GM12878 (cell line): Measurements from ENCODE around the gene PLPP2. TPM values are rescaled to one million over a fixed set of nuclear protein-coding genes. Genes with fewer than 3 reads are reported as not detected.

Experiments used
- ATAC-seq: fragments of 200-7000 bp; cut with Tn5 transposase; 3 replicates; pipeline ENCODE4 v1.9.1; 2020; ENCODE audit warnings: mild to moderate bottlenecking, moderate library complexity
- BruUV-seq: library from RNA; stranded (reverse); fragments of 400-500 nt; replicated peaks from 2 replicates; lab custom pipeline; 2021; lab: Mats Ljungman, UMichigan
- CTCF ChIA-PET: fragments of 300-600 bp; sonication (Branson Sonifier 250); formaldehyde crosslinking; extraction: SDS; loops from one replicate; lab custom pipeline; 2021; ENCODE audit warnings: inconsistent platforms; lab: Yijun Ruan, JAX
- POLR2A ChIA-PET: fragments of 350-600 bp; formaldehyde crosslinking; extraction: SDS; loops from one replicate; lab custom pipeline; 2021; ENCODE audit warnings: inconsistent platforms; lab: Charles Lee
- RAD21 ChIA-PET: fragments of 300-600 bp; sonication (Branson Sonifier 250); formaldehyde crosslinking; loops from one replicate; lab custom pipeline; 2023; ENCODE audit warnings: antibody characterized with exemption; ENCODE audit not compliant: unreplicated experiment; lab: Charles Lee
- SMC1A ChIA-PET: fragments of 300-600 bp; sonication (Branson Sonifier 250); formaldehyde crosslinking; loops from one replicate; lab custom pipeline; 2023; ENCODE audit not compliant: unreplicated experiment, uncharacterized antibody; lab: Charles Lee
- DNase-seq: peaks from one replicate; pipeline ENCODE4 v3.0.0-alpha.2; 2011; ENCODE audit warnings: low read depth, low spot score
- FAIRE-seq: peaks from 3 replicates; lab custom pipeline; 2011; peaks lifted over from hg19 to GRCh38; lab: Jason Lieb, UNC
- H2AFZ ChIP-seq: 2 replicates; pipeline ENCODE4 v1.6.0; 2011; ENCODE audit warnings: low read depth, low read length, control low read depth; ENCODE audit not compliant: control insufficient read depth
- H3K27ac ChIP-seq: 2 replicates; pipeline ENCODE4 v1.5.1; 2011; ENCODE audit warnings: control low read depth; ENCODE audit not compliant: control insufficient read depth, insufficient read depth
- H3K27me3 ChIP-seq, 2 experiments: replicated peaks in 1 of 2; 2 replicates each; pipeline versions ENCODE4 v1.6.0 to v1.6.1; 2011; ENCODE audit warnings: low read length in 1 of 2; ENCODE audit not compliant: control insufficient read depth in 2 of 2, insufficient read depth in 2 of 2
- H3K36me3 ChIP-seq, 2 experiments: 2 replicates each; pipeline ENCODE4 v1.5.1; 2011; ENCODE audit warnings: low read length in 1 of 2; ENCODE audit not compliant: control insufficient read depth in 2 of 2, insufficient read depth in 2 of 2
- H3K4me1 ChIP-seq: 2 replicates; pipeline ENCODE4 v1.6.1; 2011; ENCODE audit warnings: mild to moderate bottlenecking, low read length, moderate library complexity, mixed read lengths; ENCODE audit not compliant: control insufficient read depth, insufficient read depth
- H3K4me2 ChIP-seq: 2 replicates; pipeline ENCODE4 v1.6.0; 2011; ENCODE audit warnings: control low read depth; ENCODE audit not compliant: control insufficient read depth, insufficient read depth
- H3K4me3 ChIP-seq: fragments of 200-600 bp; sonication (generic); 2 replicates; pipeline ENCODE4 v1.5.1; 2016
- H3K79me2 ChIP-seq: 2 replicates; pipeline ENCODE4 v1.6.0; 2011; ENCODE audit warnings: low read length; ENCODE audit not compliant: control insufficient read depth, insufficient read depth
- H3K9ac ChIP-seq: 2 replicates; pipeline ENCODE4 v1.8.0; 2011; ENCODE audit warnings: low read length, control low read depth, mixed read lengths; ENCODE audit not compliant: control insufficient read depth, insufficient read depth
- H3K9me3 ChIP-seq: replicated peaks from 3 replicates; pipeline ENCODE4 v1.5.1; 2011; ENCODE audit warnings: mild to moderate bottlenecking, low read length; ENCODE audit not compliant: control insufficient read depth, insufficient read depth
- H4K20me1 ChIP-seq: 2 replicates; pipeline ENCODE4 v1.6.0; 2011; ENCODE audit not compliant: control insufficient read depth, insufficient read depth
- CUX1 ChIP-seq: IDR thresholded peaks from 2 replicates; pipeline ENCODE4 v1.6.1; 2012; ENCODE audit warnings: improper control_type of control experiment, low read depth, low read length; ENCODE audit not compliant: insufficient replicate concordance
- MEF2A ChIP-seq: IDR thresholded peaks from 2 replicates; pipeline ENCODE4 v1.6.1; 2011; ENCODE audit warnings: low read depth, mild to moderate bottlenecking, low read length, moderate library complexity; ENCODE audit not compliant: insufficient read depth
- MYC ChIP-seq: IDR thresholded peaks from 2 replicates; pipeline ENCODE4 v1.6.1; 2011; ENCODE audit warnings: mild to moderate bottlenecking, low read length, moderate library complexity, inconsistent platforms; ENCODE audit not compliant: insufficient read depth, insufficient replicate concordance, insufficient read length, severe bottlenecking
- NFXL1 ChIP-seq: fragments of 450-650 bp; IDR thresholded peaks from 2 replicates; pipeline ENCODE4 v1.6.1; 2017; ENCODE audit warnings: antibody characterized with exemption, mild to moderate bottlenecking, borderline replicate concordance
- POLR2AphosphoS5 ChIP-seq: IDR thresholded peaks from 2 replicates; pipeline ENCODE4 v1.6.1; 2011; ENCODE audit warnings: mild to moderate bottlenecking, low read length, inconsistent platforms
- RCOR1 ChIP-seq: conservative IDR thresholded peaks from 2 replicates; pipeline ENCODE4 v1.6.1; 2012; ENCODE audit warnings: low read depth, low read length, improper control_type of control experiment
- RUNX3 ChIP-seq: IDR thresholded peaks from 2 replicates; pipeline ENCODE4 v1.6.1; 2012; ENCODE audit warnings: low read length, inconsistent platforms
- TARDBP ChIP-seq: IDR thresholded peaks from 2 replicates; pipeline ENCODE4 v1.6.1; 2016; ENCODE audit warnings: borderline replicate concordance
- TCF12 ChIP-seq: IDR thresholded peaks from 2 replicates; pipeline ENCODE4 v1.6.1; 2011; ENCODE audit warnings: low read depth, mild to moderate bottlenecking, low read length
- ZBTB11 ChIP-seq: fragments of 450-650 bp; formaldehyde crosslinking; IDR thresholded peaks from 2 replicates; pipeline ENCODE4 v1.5.0; 2022; ENCODE audit warnings: mild to moderate bottlenecking, missing genetic modification characterization
- ZNF384 ChIP-seq: IDR thresholded peaks from 2 replicates; pipeline ENCODE4 v1.6.1; 2012; ENCODE audit warnings: low read depth, mild to moderate bottlenecking, low read length, improper control_type of control experiment, borderline replicate concordance
- WGBS: methylation state at CpG from one replicate; pipeline ENCODE4 v1.1.6; 2016; ENCODE audit warnings: low lambda C conversion rate; ENCODE audit not compliant: insufficient replicate concordance, insufficient coverage; ENCODE audit errors: missing lambda C conversion rate; 5-methylcytosine and 5-hydroxymethylcytosine counted together
- in situ Hi-C: fragments of 300-500 bp; cut with MboI; formaldehyde crosslinking; loops from 9 replicates; pipeline ENCODE4 v1.14.3; 2018; ENCODE audit warnings: mixed read lengths
- intact Hi-C: fragments of 100-400 bp; cut with micrococcal nuclease; formaldehyde crosslinking; loops from one replicate; pipeline ENCODE4 v1.14.2; 2022; ENCODE audit not compliant: unreplicated experiment
- polyA plus RNA-seq, 11 experiments: library from polyadenylated mRNA; depleted of rRNA in 4 of 11; unstranded in 6 of 11; stranded (reverse) in 5 of 11; fragments of >200 nt; fragmentation: Nextera tagmentation in 4 of 11; fragmentation: Illumina TruSeq in 1 of 11; extraction: Ambion mirVana in 4 of 11; extraction: Trizol in 1 of 11; gene quantifications; 1 replicate in 1 of 11; 2 replicates in 10 of 11; pipeline versions ENCODE4 v1.2.1 to v1.2.3, GENCODE V29; 2011 to 2016; ENCODE audit warnings: inconsistent platforms in 2 of 11, missing spikeins in 2 of 11, low read depth in 1 of 11
- total RNA-seq, 4 experiments: library from RNA; depleted of rRNA in 3 of 4; stranded (reverse); fragments of >200 nt in 3 of 4; fragmentation: Illumina TruSeq in 1 of 4; extraction: Trizol in 1 of 4; gene quantifications; 2 replicates each; pipeline versions ENCODE4 v1.2.1 to v1.2.3, GENCODE V29; 2013 to 2021
- TF ChIP-seq, protein P1 (sequence below), 3 experiments: IDR thresholded peaks in 2 of 3; conservative IDR thresholded peaks in 1 of 3; 2 replicates each; pipeline ENCODE4 v1.5.1; 2011; ENCODE audit warnings: low read depth in 3 of 3, low read length in 3 of 3, mild to moderate bottlenecking in 3 of 3, control low read depth in 2 of 3, moderate library complexity in 2 of 3, inconsistent platforms in 1 of 3, mixed read lengths in 1 of 3; ENCODE audit not compliant: control insufficient read depth in 2 of 3, insufficient read depth in 1 of 3; ENCODE audit errors: extremely low read depth in 1 of 3

PLPP2 gene
- total and polyA plus RNA-seq, 10 of the 15 experiments (the other 5 are each of a cell fraction or from before 2014, with no cell fraction given) = 0.04 to 0.62 (median 0.14) TPM; not detected in 7

- TF ChIP-seq, protein P1, sequence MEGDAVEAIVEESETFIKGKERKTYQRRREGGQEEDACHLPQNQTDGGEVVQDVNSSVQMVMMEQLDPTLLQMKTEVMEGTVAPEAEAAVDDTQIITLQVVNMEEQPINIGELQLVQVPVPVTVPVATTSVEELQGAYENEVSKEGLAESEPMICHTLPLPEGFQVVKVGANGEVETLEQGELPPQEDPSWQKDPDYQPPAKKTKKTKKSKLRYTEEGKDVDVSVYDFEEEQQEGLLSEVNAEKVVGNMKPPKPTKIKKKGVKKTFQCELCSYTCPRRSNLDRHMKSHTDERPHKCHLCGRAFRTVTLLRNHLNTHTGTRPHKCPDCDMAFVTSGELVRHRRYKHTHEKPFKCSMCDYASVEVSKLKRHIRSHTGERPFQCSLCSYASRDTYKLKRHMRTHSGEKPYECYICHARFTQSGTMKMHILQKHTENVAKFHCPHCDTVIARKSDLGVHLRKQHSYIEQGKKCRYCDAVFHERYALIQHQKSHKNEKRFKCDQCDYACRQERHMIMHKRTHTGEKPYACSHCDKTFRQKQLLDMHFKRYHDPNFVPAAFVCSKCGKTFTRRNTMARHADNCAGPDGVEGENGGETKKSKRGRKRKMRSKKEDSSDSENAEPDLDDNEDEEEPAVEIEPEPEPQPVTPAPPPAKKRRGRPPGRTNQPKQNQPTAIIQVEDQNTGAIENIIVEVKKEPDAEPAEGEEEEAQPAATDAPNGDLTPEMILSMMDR (IDR thresholded peaks at IDR 0.05 in 2 of 3, conservative IDR thresholded peaks at IDR 0.05 in 1 of 3; ENCODE audit: control insufficient read depth in 2 of 3, extremely low read depth in 1 of 3, insufficient read depth in 1 of 3, low read depth in 3 of 3, low read length in 3 of 3) = no peak
- TF ChIP-seq ZNF384 = no peak
Observed at GRCh38 chr19:269241-269640, 22.0 kb downstream of the PLPP2 start (continued).

DNA sequence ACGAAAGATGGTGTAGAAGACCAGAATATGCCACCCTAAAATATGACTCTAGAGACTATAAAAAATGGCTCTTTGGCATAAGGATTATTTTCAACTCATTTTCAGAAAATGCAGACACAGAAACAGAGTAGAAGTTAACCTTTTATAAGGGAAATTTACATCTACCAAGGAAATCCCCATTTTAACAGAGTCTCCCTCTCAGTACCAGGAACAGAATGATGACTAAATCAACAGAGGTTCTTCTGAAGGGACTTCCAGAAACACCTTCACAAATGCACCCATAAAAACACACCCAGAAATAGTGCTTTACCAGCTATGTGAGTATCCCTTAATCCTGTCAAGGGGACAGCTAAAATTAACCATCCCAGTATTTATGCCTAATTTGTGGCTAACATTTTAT lies 29.1 kb downstream of the PLPP2 start:
- peak; percentile 78 for ATAC-seq
- intact Hi-C loops = no loop called here
- TF ChIP-seq TARDBP = no peak
- TF ChIP-seq ZBTB11 (CRISPR knock-in tag) = no peak
- no peak for TF ChIP-seq NFXL1
- TF ChIP-seq RCOR1 = no peak
- no peak for TF ChIP-seq TCF12
- no peak for TF ChIP-seq RUNX3
- TF ChIP-seq CUX1 = no peak
- no peak for TF ChIP-seq MEF2A
- no peak for TF ChIP-seq MYC
- no peak for TF ChIP-seq POLR2AphosphoS5

More for the DNA sequence above, 29.1 kb downstream of the PLPP2 start:
- DNase-seq = no peak
- RAD21 ChIA-PET = no interaction called here
- H3K9ac ChIP-seq = no peak overlapping the region
- H3K79me2 ChIP-seq = no peaks in the 10 kb centered on the region
- 0 out of 2 replicates have a peak overlapping the region, but pooled peaks have one; percentile 24 for H3K27ac ChIP-seq
- H3K4me2 ChIP-seq = 0 out of 2 replicates have a peak overlapping the region, but pooled peaks have one; percentile 30
- no peak for FAIRE-seq
- H3K4me3 ChIP-seq = no peak overlapping the region
- CTCF ChIA-PET = interaction anchor here (0.6 to 2.8 kb wide), 3 partner anchors 10 to 151 kb away, joined by 3 to 11 read pairs (median 3); no protein-coding TSS in a partner anchor
- no peaks in the 10 kb centered on the region for H3K4me1 ChIP-seq
- BruUV-seq = no TSS peak
- H3K36me3 ChIP-seq = no peaks in the 10 kb centered on the region
- H2AFZ ChIP-seq = peak overlapping the region; percentile 61
- no peaks in the 10 kb centered on the region for H3K27me3 ChIP-seq
- SMC1A ChIA-PET = no interaction called here
- WGBS = 8% methylated on average over 1 of the region's 1 CpG
- POLR2A ChIA-PET = no interaction called here
- in situ Hi-C loops = no loop called here
- no peaks in the 10 kb centered on the region for H4K20me1 ChIP-seq
- H3K9me3 ChIP-seq = no peaks in the 10 kb centered on the region
